A673 (cell line): ENCODE measurements around the gene LRP6. TPM values are rescaled to one million over a fixed set of nuclear protein-coding genes. Genes with fewer than 3 reads are reported as not detected.

ENCODE experiments used
- BruUV-seq: library from RNA; stranded (reverse); fragments of 400-500 nt; replicated peaks from 2 replicates; lab custom pipeline; 2021; lab: Mats Ljungman, UMichigan
- CTCF ChIA-PET: fragments of 300-600 bp; sonication (Branson Sonifier 250); formaldehyde crosslinking; loops from one replicate; lab custom pipeline; 2022; ENCODE audit warnings: antibody characterized with exemption; lab: Charles Lee
- POLR2A ChIA-PET: fragments of 300-600 bp; sonication (Branson Sonifier 250); formaldehyde crosslinking; loops from one replicate; lab custom pipeline; 2022; ENCODE audit warnings: antibody characterized with exemption; ENCODE audit not compliant: low non-redundant PET; lab: Charles Lee
- DNase-seq: peaks from one replicate; pipeline ENCODE4 v3.0.0-alpha.2; 2015; ENCODE audit warnings: low spot score
- H3K27ac ChIP-seq: fragments of 200-600 bp; sonication (generic); 2 replicates; pipeline ENCODE4 v1.5.1; 2016; ENCODE audit warnings: mixed run types, low read depth, mild to moderate bottlenecking, mixed read lengths, antibody characterized with exemption, low read length; ENCODE audit not compliant: poor library complexity, severe bottlenecking
- H3K27me3 ChIP-seq: fragments of 200-600 bp; sonication (generic); replicated peaks from 2 replicates; pipeline ENCODE4 v1.6.1; 2017; ENCODE audit warnings: mixed run types, low read depth, mild to moderate bottlenecking, mixed read lengths, antibody characterized with exemption, low read length; ENCODE audit not compliant: insufficient read depth, poor library complexity
- H3K36me3 ChIP-seq: fragments of 200-600 bp; sonication (generic); 2 replicates; pipeline ENCODE4 v1.6.1; 2016; ENCODE audit warnings: mixed run types, mild to moderate bottlenecking, mixed read lengths, antibody characterized with exemption, low read length; ENCODE audit not compliant: insufficient read depth, poor library complexity, severe bottlenecking
- H3K4me1 ChIP-seq: fragments of 200-600 bp; sonication (generic); 2 replicates; pipeline ENCODE4 v1.6.1; 2017; ENCODE audit warnings: mixed run types, mild to moderate bottlenecking, mixed read lengths, antibody characterized with exemption, low read length; ENCODE audit not compliant: insufficient read depth, poor library complexity, severe bottlenecking
- H3K4me3 ChIP-seq: fragments of 200-600 bp; sonication (generic); 2 replicates; pipeline ENCODE4 v1.5.1; 2016; ENCODE audit warnings: low read depth, mixed run types, mild to moderate bottlenecking, mixed read lengths, low read length; ENCODE audit not compliant: poor library complexity, severe bottlenecking
- H3K9me3 ChIP-seq: fragments of 200-600 bp; sonication (generic); 2 replicates; pipeline ENCODE4 v1.6.1; 2016; ENCODE audit warnings: mixed run types, low read depth, mild to moderate bottlenecking, mixed read lengths, antibody characterized with exemption, low read length; ENCODE audit not compliant: poor library complexity, severe bottlenecking
- EZH2 ChIP-seq: fragments of 200-600 bp; sonication (generic); IDR thresholded peaks from 2 replicates; pipeline ENCODE4 v1.6.1; 2017; ENCODE audit warnings: borderline replicate concordance, low read depth, mild to moderate bottlenecking, mixed read lengths, antibody characterized with exemption, low read length; ENCODE audit not compliant: poor library complexity, severe bottlenecking
- intact Hi-C: fragments of 100-400 bp; cut with micrococcal nuclease; formaldehyde crosslinking; loops from one replicate; pipeline ENCODE4 v1.10.0; 2022; ENCODE audit not compliant: unreplicated experiment
- total RNA-seq: library from RNA; stranded (reverse); gene quantifications from 2 replicates; pipeline ENCODE4 v1.2.3, GENCODE V29; 2021
- TF ChIP-seq, protein P1 (sequence below): fragments of 300-800, 200-600 bp; sonication (generic); conservative IDR thresholded peaks from 2 replicates; pipeline ENCODE4 v1.5.1; 2017; ENCODE audit warnings: low read depth, mild to moderate bottlenecking, antibody characterized with exemption, low read length, moderate library complexity, mixed read lengths

Gene LRP6
- total RNA-seq, 1 experiment from 2014 or later, result 97.4 TPM

DNA sequence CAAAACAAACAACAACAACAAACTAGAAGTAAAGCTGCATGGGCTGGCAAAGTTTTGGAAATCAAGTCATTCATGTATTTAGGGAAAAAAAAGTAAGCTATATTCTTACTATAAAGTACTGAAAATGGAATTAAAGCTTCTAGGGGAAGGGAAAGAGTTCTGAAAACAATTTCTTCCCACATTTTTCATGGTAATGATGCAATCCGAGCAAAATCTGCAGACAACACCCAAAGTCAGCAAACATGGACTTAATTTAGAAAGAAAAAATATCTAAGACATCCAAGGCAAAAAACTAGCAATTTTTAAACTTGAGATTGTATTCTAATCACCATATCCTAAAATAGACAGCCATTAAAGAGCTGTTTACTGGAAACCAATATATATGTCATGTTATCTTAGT lies 86.3 kb downstream of the LRP6 start:
- no peaks in the 10 kb centered on the region for H3K27me3 ChIP-seq
- peaks cover 25% of the 10 kb centered on the region for H3K36me3 ChIP-seq
- intact Hi-C loops, result no loop called here
- no peak overlapping the region for H3K4me3 ChIP-seq
- TF ChIP-seq EZH2, result no peak
- TF ChIP-seq, protein P1, sequence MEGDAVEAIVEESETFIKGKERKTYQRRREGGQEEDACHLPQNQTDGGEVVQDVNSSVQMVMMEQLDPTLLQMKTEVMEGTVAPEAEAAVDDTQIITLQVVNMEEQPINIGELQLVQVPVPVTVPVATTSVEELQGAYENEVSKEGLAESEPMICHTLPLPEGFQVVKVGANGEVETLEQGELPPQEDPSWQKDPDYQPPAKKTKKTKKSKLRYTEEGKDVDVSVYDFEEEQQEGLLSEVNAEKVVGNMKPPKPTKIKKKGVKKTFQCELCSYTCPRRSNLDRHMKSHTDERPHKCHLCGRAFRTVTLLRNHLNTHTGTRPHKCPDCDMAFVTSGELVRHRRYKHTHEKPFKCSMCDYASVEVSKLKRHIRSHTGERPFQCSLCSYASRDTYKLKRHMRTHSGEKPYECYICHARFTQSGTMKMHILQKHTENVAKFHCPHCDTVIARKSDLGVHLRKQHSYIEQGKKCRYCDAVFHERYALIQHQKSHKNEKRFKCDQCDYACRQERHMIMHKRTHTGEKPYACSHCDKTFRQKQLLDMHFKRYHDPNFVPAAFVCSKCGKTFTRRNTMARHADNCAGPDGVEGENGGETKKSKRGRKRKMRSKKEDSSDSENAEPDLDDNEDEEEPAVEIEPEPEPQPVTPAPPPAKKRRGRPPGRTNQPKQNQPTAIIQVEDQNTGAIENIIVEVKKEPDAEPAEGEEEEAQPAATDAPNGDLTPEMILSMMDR, result no peak
- POLR2A ChIA-PET, result interaction anchor here (1.2 kb wide), 1 partner anchor 171 kb away, joined by 3 read pairs; no protein-coding TSS in a partner anchor
- H3K27ac ChIP-seq, result peak overlapping the region; percentile 47
- CTCF ChIA-PET, result no interaction called here
- no peak for DNase-seq
- H3K9me3 ChIP-seq, result no peaks in the 10 kb centered on the region
- BruUV-seq, result no TSS peak
- H3K4me1 ChIP-seq, result peaks cover 67% of the 10 kb centered on the region

DNA sequence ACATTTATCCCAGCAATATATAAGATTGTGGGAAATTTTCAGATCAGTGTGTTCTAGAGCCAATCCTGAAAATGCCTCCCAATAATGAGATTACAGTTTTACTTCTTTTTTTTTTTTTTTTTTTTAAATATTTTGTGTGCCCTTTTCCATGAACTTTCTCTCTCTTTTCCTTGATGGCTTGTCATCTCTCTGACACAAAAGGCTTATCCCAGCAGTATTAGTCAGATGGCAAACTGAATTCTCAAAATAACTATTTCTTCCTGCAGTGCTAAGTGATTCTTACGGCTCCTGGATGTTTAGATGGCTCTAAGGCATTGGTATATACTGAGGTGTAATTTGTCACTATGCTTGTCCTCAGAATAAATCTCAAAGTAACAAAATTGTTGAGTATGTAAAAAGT lies 86.7 kb downstream of the LRP6 start:
- Histone ChIP-seq H3K36me3 (peaks cover 25% of the 10 kb centered on the region), H3K27ac (peak overlapping the region; percentile 47), H3K27me3 (no peaks in the 10 kb centered on the region), H3K9me3 (no peaks in the 10 kb centered on the region), H3K4me1 (peaks cover 62% of the 10 kb centered on the region), H3K4me3 (no peak overlapping the region)
- DNase-seq, result no peak
- POLR2A ChIA-PET, result no interaction called here
- CTCF ChIA-PET, result no interaction called here
- BruUV-seq, result no TSS peak
- intact Hi-C loops, result no loop called here
- TF ChIP-seq, protein P1, result no peak
- TF ChIP-seq EZH2, result no peak

DNA sequence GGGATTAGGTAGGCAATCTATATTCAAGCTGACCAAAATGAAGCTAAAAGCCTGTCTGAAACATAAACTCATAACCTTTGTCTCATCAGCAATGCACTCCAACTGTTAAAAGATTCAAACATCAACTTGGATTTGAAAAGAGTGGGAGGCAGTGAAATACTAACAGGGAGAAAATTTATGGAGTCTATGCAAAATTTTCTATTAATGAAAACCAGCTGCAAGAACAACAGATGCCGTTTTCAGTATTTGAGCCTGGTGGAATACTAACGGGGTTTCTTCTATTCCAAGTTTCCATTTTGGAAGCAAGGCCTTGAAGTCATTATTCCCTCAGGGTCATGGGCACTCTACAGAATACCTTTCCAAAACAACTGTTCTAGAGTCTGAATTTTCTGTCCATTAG lies 88.3 kb downstream of the LRP6 start:
- Histone ChIP-seq H3K4me3 (no peak overlapping the region), H3K27ac (peak overlapping the region; percentile 21), H3K9me3 (no peaks in the 10 kb centered on the region), H3K4me1 (peaks cover 58% of the 10 kb centered on the region), H3K27me3 (no peaks in the 10 kb centered on the region), H3K36me3 (peaks cover 25% of the 10 kb centered on the region)
- POLR2A ChIA-PET, result no interaction called here
- no TSS peak for BruUV-seq
- intact Hi-C loops, result no loop called here
- TF ChIP-seq EZH2, result no peak
- TF ChIP-seq, protein P1, result no peak
- peak; percentile 32 for DNase-seq
- CTCF ChIA-PET, result no interaction called here
